ENCODE results near the gene SLC19A3.
"Not testable (repeated sequence)": the region's sequence is repeated elsewhere in the genome, so short reads cannot be mapped to it uniquely, and the experiment has no call there.

The SLC19A3 gene

GRCh38 chr2:227717687-227718567 lies at the start of gene SLC19A3:
TSS of gene SLC19A3 (minus strand) at chr2:227718028. CDS start at chr2:227702318, 15,710 bp downstream.
- peak within 1 kb of the TSS; percentile 53 for H3K4me3 ChIP-seq (ENCODE audit: low read depth, low read length)
- no peak for TF ChIP-seq CTCF (IDR thresholded peaks at IDR 0.05; ENCODE audit: low read depth, low read length)

- TF ChIP-seq CTCF (IDR thresholded peaks at IDR 0.05; ENCODE audit: low read depth, low read length) = peak; percentile 73
- no peak overlapping the region for H3K4me3 ChIP-seq (ENCODE audit: low read depth, low read length)
Measured at GRCh38 chr2:227766373-227766883, 48.6 kb upstream of the SLC19A3 start.

GRCh38 chr2:227765788-227766372 lies 48.1 kb upstream of the SLC19A3 start:
- TF ChIP-seq CTCF (IDR thresholded peaks at IDR 0.05; ENCODE audit: low read depth, low read length) = no peak
- H3K4me3 ChIP-seq (ENCODE audit: low read depth, low read length) = no peak overlapping the region

GRCh38 chr2:227761740-227762476 lies 44.1 kb upstream of the SLC19A3 start:
- H3K4me3 ChIP-seq (ENCODE audit: low read depth, low read length) = no peak overlapping the region
- no peak for TF ChIP-seq CTCF (IDR thresholded peaks at IDR 0.05; ENCODE audit: low read depth, low read length)

GRCh38 chr2:227759411-227760118 lies 41.7 kb upstream of the SLC19A3 start:
- no peak overlapping the region for H3K4me3 ChIP-seq (ENCODE audit: low read depth, low read length)
- no peak for TF ChIP-seq CTCF (IDR thresholded peaks at IDR 0.05; ENCODE audit: low read depth, low read length)

- not testable (repeated sequence) for H3K4me3 ChIP-seq (ENCODE audit: low read depth, low read length)
Measured at GRCh38 chr2:227756261-227756660, 38.4 kb upstream of the SLC19A3 start.

- no peak overlapping the region for H3K4me3 ChIP-seq (ENCODE audit: low read depth, low read length)
- TF ChIP-seq CTCF (IDR thresholded peaks at IDR 0.05; ENCODE audit: low read depth, low read length) = peak; percentile 15; the same call in 1 of the 2 replicates
Measured at GRCh38 chr2:227748079-227748478, 30.3 kb upstream of the SLC19A3 start.

Data from WI38 (cell line).